ENCODE measurements around the gene PDGFRB. TPM values are rescaled to one million over a fixed set of nuclear protein-coding genes. Genes with fewer than 3 reads are reported as not detected.

The PDGFRB gene
- total RNA-seq, 1 experiment from 2014 or later, result 7.2 TPM

DNA sequence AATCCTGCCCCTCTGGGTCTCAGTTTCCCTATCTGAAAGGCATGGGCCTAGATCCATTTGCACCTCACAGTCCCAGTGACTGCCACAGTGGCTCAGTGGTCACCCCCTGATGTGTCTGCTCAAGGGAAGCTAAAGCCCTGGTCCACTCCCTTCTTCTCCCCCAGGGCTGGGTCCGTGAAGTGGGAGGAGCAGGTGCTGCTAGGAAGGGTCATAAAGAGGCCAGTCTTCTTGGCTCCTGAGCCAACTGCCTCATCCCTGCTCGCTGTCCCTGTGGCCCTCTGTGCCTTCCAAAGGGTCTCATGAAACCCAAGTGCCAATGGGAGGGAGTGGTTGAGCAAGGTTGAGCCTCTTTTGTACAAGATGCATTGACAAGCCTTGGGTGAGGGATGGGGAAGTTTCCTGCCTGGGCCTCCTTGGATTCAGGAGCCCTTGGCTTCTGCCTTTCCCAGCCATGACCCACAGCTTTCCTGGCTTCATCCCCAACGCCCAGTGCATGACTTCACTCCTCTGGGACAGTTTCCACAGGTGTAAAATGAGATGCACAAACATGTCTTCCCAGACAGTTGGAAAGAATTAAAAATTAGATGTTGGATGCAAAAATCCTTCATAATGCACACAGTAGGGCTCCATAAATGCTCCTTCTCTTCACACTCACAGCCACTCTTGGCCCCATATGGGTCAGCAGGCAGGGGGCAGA lies 32.6 kb upstream of the PDGFRB start:
- Histone ChIP-seq H3K9me3 (replicated peaks) (no peaks in the 10 kb centered on the region), H3K4me3 (no peak overlapping the region), H3K4me1 (peaks cover 3% of the 10 kb centered on the region; the same call in 1 of the 2 replicates), H3K27me3 (peaks cover 8% of the 10 kb centered on the region; the same call in 1 of the 2 replicates), H3K27ac (no peak overlapping the region), H3K36me3 (no peaks in the 10 kb centered on the region)
- DNase-seq, result no peak

GRCh38 chr5:150186897-150187296 lies 31.3 kb upstream of the PDGFRB start:
- no peak for DNase-seq
- no peaks in the 10 kb centered on the region for H3K4me1 ChIP-seq
- H3K9me3 ChIP-seq (replicated peaks), result no peaks in the 10 kb centered on the region
- H3K36me3 ChIP-seq, result no peaks in the 10 kb centered on the region
- peaks cover 8% of the 10 kb centered on the region; the same call in 1 of the 2 replicates for H3K27me3 ChIP-seq
- H3K27ac ChIP-seq, result no peak overlapping the region
- H3K4me3 ChIP-seq, result no peak overlapping the region

DNA sequence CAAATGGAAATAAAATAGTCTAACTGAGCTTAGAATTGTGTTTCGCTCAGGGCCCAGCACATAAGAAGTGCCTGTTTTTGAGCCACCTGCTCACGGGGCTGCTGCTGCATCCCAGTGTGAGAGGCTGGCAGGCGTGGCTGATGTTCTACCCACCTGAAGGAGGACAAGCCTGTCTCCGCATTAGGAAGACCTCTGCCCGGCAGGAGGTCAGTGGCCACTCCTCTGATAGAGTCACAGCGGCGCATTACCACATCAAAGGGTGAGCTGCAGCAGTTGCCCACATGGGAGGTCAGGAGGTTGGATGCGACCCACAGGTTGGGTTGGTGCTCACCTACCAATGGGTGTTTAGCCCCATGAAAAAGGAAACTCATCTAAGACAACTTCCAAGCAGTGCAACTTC lies 30.5 kb upstream of the PDGFRB start:
- Histone ChIP-seq H3K27me3 (peaks cover 8% of the 10 kb centered on the region; the same call in 1 of the 2 replicates), H3K36me3 (no peaks in the 10 kb centered on the region), H3K9me3 (replicated peaks) (no peaks in the 10 kb centered on the region), H3K4me3 (no peak overlapping the region), H3K4me1 (no peaks in the 10 kb centered on the region; the same call in 1 of the 2 replicates), H3K27ac (no peak overlapping the region)
- no peak for DNase-seq

- Histone ChIP-seq H3K4me1 (no peaks in the 10 kb centered on the region; the same call in 1 of the 2 replicates), H3K27me3 (no peaks in the 10 kb centered on the region; the same call in 1 of the 2 replicates), H3K36me3 (no peaks in the 10 kb centered on the region), H3K4me3 (no peak overlapping the region), H3K9me3 (replicated peaks) (no peaks in the 10 kb centered on the region), H3K27ac (no peak overlapping the region)
- DNase-seq, result no peak
Measured at GRCh38 chr5:150184990-150185912, 29.6 kb upstream of the PDGFRB start.

- Histone ChIP-seq H3K9me3 (replicated peaks) (no peaks in the 10 kb centered on the region), H3K4me3 (no peak overlapping the region), H3K36me3 (no peaks in the 10 kb centered on the region), H3K27ac (no peak overlapping the region), H3K27me3 (no peaks in the 10 kb centered on the region; the same call in 1 of the 2 replicates), H3K4me1 (no peaks in the 10 kb centered on the region; the same call in 1 of the 2 replicates)
- DNase-seq, result no peak
Measured at GRCh38 chr5:150184006-150184405, 28.4 kb upstream of the PDGFRB start.

DNA sequence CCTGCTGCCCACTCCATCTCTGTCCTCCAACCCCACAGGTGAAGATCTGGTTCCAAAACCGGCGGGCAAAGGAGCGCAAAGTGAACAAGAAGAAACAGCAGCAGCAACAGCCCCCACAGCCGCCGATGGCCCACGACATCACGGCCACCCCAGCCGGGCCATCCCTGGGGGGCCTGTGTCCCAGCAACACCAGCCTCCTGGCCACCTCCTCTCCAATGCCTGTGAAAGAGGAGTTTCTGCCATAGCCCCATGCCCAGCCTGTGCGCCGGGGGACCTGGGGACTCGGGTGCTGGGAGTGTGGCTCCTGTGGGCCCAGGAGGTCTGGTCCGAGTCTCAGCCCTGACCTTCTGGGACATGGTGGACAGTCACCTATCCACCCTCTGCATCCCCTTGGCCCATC lies 27.8 kb upstream of the PDGFRB start:
- H3K4me1 ChIP-seq, result peaks cover under 1% of the 10 kb centered on the region; the same call in 1 of the 2 replicates
- no peaks in the 10 kb centered on the region for H3K36me3 ChIP-seq
- no peaks in the 10 kb centered on the region; the same call in 1 of the 2 replicates for H3K27me3 ChIP-seq
- no peaks in the 10 kb centered on the region for H3K9me3 ChIP-seq (replicated peaks)
- H3K27ac ChIP-seq, result no peak overlapping the region
- H3K4me3 ChIP-seq, result no peak overlapping the region
- DNase-seq, result no peak

DNA sequence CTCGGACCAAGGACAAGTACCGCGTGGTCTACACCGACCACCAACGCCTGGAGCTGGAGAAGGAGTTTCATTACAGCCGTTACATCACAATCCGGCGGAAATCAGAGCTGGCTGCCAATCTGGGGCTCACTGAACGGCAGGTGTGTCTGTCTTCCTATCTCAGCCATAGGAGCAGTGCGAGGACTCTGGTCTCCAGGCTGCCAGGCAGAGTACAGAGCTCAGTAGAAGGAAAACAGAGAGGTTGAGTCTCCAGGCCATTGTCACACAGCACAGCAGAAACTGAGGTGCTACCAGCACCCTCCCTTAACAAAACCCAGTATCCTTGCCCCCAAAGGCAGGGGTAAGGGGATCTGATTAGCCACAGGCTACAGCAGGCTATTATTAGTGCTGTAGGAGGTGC lies 27.1 kb upstream of the PDGFRB start:
- H3K27me3 ChIP-seq, result no peaks in the 10 kb centered on the region; the same call in 1 of the 2 replicates
- H3K27ac ChIP-seq, result no peak overlapping the region
- H3K9me3 ChIP-seq (replicated peaks), result no peaks in the 10 kb centered on the region
- H3K36me3 ChIP-seq, result no peaks in the 10 kb centered on the region
- no peak overlapping the region for H3K4me3 ChIP-seq
- no peak for DNase-seq
- peaks cover 7% of the 10 kb centered on the region for H3K4me1 ChIP-seq

GRCh38 chr5:150181766-150182545 lies 26.3 kb upstream of the PDGFRB start:
- Histone ChIP-seq H3K9me3 (replicated peaks) (no peaks in the 10 kb centered on the region), H3K27me3 (no peaks in the 10 kb centered on the region; the same call in 1 of the 2 replicates), H3K27ac (no peak overlapping the region), H3K36me3 (no peaks in the 10 kb centered on the region), H3K4me3 (no peak overlapping the region), H3K4me1 (peaks cover 15% of the 10 kb centered on the region)
- no peak for DNase-seq

DNA sequence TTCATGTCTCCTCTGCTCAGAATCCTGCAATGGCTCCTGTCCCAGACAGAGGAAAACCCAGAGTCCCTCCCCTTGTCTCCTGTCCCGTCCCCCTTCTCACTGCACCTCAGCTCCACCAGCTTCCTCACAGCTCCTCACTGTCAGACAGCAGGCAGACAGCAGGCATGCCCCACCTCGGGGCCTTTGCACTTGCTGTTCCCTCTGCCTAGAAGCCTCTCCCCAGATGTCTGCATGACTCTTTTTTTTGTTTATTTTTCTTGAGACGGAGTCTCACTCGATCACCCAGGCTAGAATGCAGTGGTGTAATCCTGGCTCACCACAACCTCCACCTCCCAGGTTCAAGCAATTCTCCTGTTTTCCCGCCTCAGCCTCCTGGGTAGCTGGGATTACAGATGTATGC lies 25.4 kb upstream of the PDGFRB start:
- Histone ChIP-seq H3K27ac (no peak overlapping the region), H3K4me1 (peaks cover 25% of the 10 kb centered on the region), H3K9me3 (replicated peaks) (no peaks in the 10 kb centered on the region), H3K4me3 (no peak overlapping the region), H3K27me3 (no peaks in the 10 kb centered on the region; the same call in 1 of the 2 replicates), H3K36me3 (no peaks in the 10 kb centered on the region)
- no peak for DNase-seq

DNA sequence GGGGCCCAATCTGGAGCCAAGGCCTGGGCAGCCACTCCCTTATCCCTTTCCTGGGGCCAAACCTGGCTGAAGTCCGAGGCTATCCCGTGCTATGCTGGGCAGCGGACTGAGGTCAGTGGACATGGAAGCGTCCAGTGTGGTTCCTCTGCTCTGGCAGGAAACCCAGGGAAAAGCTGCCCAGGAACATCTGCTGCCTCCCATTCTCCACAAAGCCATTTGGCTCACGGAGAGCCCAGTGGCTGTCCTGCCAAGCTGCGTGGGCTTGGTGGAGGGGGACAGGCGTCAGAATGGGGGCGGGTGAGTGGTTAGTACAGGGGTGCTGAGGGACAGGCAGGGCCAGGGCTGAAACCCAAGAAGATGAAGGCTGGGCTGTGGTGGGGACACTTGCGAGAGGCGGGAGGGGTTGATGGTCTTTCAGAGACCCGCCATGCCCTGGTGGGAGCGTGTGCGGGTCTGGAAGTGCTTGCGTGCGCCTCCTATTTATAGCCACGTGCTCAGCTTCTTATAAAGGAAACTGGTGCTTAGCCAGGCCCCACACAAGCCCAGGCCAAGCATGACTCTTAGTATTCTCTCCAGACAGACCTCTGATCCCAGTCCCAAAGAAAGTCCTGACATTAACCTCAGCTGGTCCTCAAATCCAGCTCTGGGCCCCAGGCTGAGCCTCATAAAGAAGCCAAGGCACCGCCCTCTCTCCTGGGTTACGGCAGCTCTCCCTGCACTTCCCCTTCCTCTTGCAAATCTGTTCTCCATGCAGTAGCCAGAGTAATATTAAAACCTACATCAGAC lies 24.8 kb upstream of the PDGFRB start:
- Histone ChIP-seq H3K4me3 (no peak overlapping the region), H3K36me3 (no peaks in the 10 kb centered on the region), H3K27me3 (no peaks in the 10 kb centered on the region; the same call in 1 of the 2 replicates), H3K9me3 (replicated peaks) (no peaks in the 10 kb centered on the region), H3K4me1 (peaks cover 28% of the 10 kb centered on the region), H3K27ac (no peak overlapping the region)
- DNase-seq, result no peak

DNA sequence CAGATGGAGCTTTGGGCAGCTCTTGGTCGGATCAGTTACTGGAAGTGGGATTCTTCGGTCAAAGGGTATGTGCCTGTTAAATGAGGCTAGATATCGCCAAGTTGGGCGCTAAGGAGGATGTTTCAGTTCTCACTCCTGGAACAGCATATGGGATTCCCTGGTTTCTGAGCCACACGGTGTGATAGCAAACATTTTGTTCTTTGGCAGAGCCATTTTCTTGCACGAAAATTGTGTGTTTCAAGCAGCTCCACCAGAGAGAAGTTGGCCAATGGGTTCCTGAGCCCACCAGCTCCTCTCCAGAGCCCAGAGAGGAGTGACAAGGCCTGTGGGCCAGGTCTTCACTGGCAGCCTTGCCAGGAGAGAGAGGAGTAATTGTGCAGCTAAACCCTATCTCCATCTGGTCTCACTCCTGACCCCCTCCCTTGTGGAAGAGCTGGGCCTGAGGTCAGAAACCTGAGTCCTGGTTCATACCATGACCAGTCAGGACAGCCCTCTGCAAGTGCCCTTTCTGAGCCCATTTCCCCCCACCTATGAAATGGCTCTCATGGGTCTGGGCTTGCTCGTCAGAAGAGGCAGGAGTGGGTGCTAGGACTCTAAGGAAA lies 23.5 kb upstream of the PDGFRB start:
- DNase-seq, result no peak
- Histone ChIP-seq H3K27me3 (no peaks in the 10 kb centered on the region; the same call in 1 of the 2 replicates), H3K36me3 (no peaks in the 10 kb centered on the region), H3K4me1 (peaks cover 28% of the 10 kb centered on the region), H3K27ac (no peak overlapping the region), H3K4me3 (no peak overlapping the region), H3K9me3 (replicated peaks) (no peaks in the 10 kb centered on the region)

DNA sequence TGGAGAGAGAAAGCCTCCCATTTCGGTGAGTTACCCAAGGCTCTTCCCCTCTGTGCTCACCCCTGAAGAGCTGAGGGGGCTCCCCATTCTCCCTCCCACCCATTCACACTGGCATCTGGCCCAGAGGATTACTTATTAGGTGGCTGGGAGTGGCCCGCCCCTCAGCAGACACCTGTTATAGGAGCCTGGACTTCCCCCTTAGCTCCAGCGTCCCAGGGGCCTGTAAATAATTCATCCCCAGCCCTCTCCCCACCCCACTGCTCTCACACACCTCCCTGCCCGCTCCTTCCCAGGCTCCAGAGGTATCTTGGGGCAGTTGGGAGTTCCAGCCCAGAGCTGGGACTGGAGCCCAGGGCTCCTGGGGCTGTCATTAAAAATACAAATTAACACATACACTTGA lies 22.6 kb upstream of the PDGFRB start:
- Histone ChIP-seq H3K36me3 (no peaks in the 10 kb centered on the region), H3K9me3 (replicated peaks) (no peaks in the 10 kb centered on the region), H3K27ac (no peak overlapping the region), H3K4me1 (peaks cover 28% of the 10 kb centered on the region), H3K27me3 (no peaks in the 10 kb centered on the region; the same call in 1 of the 2 replicates), H3K4me3 (no peak overlapping the region)
- DNase-seq, result no peak

DNA sequence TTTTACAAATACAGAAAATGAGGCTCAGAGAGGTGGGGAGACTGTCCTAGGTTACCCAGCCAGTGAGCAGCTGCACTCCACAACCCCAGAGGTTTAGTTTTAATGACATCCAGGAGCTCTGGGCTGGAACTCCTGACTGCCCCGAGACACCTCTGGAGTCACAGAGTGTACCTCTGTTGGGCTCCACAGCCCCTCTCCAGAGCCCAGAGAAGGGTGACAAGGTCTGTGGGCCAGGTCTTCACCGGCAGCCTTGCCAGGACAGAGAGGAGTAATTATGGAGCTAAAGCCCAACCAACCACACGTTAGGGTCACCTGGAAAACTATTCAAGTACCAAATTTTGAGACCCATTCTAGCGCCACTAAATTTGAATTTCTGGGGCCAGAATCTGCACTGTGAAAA lies 22.1 kb upstream of the PDGFRB start:
- DNase-seq, result no peak
- H3K9me3 ChIP-seq (replicated peaks), result no peaks in the 10 kb centered on the region
- no peaks in the 10 kb centered on the region for H3K36me3 ChIP-seq
- no peak overlapping the region for H3K4me3 ChIP-seq
- no peaks in the 10 kb centered on the region; the same call in 1 of the 2 replicates for H3K27me3 ChIP-seq
- no peak overlapping the region; the same call in 1 of the 2 replicates for H3K27ac ChIP-seq
- H3K4me1 ChIP-seq, result peaks cover 28% of the 10 kb centered on the region

All from SJCRH30 (cell line).